ENCODE data around the gene IFTAP.
"Not testable (repeated sequence)": the region's sequence is repeated elsewhere in the genome, so short reads cannot be mapped to it uniquely, and the experiment has no call there.

IFTAP gene, protein sequence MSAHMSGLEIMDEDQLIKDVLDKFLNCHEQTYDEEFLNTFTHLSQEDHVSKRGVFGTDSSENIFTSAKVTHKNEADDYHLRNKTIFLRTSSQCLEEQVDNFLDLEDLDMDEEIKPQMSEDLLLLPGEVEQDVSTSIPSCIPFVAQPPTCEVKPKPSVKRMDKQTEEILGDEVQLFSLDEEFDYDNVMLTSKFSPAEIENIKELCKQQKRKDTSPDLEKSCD

DNA sequence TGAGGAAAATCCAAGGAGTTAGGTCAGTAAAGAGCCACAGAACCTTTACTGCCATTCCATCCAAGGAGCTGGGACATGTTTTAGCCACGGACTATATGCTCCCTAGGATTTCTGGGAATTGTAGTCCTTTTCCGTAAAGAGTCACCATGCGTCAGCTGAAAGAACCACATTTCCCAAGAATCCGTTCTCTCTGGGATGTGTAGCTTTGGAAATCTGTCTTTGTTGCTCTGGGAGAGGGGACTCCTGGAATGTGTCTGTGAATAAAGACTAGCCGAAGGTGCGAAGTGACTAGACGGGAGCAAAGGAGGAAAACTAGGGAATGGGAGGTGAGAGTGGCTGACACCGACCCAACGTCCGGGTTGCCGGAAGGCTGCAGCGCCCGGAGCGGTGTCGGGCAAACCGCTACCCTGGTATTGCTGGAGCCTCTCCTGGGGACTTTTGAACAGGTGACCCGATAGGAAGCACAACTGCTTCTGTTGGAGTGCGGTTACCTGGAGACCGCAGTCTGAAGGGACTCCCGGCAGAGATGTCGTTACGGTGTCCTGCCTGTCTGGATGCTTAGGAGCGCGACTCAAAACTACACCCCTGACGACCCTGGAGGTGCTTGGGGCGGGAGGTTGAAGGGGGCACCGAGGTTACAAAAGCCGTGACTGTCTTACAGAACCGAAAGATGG lies at the start of gene IFTAP:
Gene IFTAP, plus strand, starts transcription at position 187 of the 674 bp plus-strand sequence. CDS start 15,602 bp downstream, outside the sequence.
- peak; percentile 42 for DNase-seq

DNA sequence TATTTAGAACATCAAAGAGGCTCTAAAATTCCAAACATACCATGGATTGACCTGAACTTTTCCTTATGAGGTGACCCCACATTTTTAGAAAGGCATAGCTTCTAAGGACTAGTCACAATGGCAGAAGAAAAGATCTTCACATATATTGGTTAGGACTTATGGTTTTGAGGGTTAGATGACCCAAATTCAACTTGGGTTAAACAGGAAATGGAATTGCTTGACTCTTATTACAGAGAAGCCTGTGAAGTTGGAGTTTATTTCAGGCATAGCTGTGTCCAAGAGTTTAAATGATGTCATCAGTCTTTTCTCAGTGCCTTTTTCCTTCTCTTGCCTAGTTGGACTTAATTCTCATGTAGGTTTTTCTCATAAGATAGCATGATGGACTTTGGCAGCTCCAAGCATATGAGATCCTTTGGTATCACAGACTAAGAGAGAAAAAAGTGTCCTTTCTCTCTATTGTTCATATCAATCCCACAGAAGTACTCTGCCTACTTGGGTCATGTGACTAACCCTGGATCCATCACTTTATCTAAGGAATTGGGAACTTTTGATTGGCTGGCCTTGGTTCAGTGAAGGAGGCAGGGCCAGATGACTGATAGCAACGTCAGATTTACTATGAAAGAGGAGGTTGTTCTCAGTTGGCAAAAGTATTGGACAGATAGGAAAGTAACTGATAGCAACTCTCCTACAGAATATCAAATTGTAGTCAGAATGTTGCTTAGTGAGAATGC lies 43.8 kb upstream of the IFTAP start:
- no peak for DNase-seq

DNA sequence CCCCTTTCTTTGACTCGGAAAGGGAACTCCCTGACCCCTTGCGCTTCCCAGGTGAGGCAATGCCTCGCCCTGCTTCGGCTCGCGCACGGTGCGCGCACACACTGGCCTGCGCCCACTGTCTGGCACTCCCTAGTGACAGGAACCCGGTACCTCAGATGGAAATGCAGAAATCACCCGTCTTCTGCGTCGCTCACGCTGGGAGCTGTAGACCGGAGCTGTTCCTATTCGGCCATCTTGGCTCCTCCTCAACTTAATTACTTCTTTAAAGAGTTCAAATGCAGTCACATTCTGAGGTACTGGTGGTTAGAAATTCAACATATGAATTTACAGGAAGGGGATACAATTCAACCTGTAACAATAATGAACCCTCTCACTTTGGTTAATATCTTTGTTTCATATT lies 36.9 kb upstream of the IFTAP start:
- not testable (repeated sequence) for DNase-seq

DNA sequence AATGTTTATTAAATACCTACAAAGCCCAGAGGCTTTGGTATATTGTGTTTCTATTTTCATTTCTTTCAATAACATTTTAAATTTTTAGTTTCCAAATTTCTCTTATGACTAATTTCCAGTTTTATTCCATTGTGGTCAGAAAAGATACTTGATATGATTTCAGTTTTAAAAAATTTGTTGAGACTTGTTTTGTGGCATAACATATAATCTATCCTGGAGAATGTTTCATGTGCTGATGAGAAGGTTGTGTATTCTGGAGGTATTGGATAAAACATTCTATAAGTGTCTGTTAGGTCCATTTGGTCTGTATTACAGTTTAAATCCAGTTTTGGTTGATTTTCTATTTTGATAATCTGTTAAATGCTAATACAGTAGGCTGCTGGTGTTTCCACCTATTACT lies 36.3 kb upstream of the IFTAP start:
- no peak for DNase-seq

DNA sequence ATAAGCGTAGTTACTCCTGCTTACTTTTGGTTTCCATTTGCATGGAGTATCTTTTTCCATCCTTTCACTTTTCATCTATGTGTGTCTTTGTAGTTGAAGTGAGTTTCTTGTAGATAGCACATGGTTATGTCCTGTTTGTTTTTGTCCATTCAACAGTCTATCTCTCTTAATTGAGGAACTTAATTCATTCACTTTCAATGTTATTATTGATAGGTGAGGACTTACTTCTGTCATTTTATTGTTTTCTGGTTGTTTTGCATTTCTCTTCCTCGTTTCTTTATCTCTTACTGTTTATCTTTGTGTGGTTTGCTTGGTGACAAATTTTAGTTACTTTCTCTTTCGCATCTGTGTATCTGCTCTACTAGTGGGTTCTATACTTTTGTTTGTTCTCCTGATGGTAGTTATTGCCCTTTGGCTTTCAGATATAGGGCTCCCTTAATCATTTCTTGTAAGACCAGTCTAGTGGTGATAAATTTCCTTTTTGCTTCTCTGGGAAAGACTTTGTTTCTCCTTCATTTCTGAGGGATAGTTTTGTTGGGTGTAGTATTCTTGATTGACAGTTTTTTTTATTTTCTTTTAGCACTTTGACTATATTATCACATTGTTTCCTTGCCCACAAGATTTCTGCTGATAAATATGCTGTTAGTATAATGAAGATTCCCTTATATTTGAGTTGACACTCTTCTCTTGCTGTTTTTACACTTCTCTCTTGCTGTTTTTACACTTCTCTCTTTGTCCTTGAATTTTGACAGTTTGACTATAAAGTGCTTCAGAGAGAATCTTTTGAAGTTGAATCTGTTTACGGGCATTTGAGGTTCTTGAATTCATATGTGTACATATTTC lies 35.5 kb upstream of the IFTAP start:
- peak; percentile 49 for DNase-seq

DNA sequence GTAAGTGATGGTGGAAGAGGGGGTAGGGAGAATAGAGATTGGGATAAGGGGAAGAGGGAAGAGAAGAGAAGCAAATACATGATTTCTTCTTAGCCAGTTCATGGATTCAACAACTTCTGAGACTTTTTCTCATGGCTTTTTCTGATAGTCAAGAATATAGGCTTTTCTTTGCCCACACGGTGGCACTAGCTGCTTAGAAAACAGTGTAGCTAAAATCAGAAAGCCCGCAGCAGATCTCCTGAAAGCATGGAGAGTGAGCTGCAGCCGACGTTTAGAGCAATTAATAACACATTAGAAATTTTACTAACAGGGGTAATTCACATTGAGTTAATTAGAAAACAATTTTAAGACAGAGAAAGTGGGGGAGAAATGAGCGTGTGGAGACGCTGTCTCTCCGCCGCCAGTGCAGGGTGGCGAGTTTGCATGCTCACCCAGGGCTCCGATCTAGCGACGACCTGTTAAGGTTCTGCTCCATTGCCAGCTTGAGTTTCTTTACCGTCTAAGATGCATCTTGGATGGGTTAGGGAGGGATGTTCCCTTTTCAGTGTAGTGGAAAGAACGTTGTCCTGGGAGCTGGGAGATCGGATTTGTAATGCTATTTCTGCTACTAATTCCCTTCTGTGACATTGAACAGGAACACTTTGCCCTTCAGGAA lies 29.8 kb upstream of the IFTAP start:
- DNase-seq = peak; percentile 65

DNA sequence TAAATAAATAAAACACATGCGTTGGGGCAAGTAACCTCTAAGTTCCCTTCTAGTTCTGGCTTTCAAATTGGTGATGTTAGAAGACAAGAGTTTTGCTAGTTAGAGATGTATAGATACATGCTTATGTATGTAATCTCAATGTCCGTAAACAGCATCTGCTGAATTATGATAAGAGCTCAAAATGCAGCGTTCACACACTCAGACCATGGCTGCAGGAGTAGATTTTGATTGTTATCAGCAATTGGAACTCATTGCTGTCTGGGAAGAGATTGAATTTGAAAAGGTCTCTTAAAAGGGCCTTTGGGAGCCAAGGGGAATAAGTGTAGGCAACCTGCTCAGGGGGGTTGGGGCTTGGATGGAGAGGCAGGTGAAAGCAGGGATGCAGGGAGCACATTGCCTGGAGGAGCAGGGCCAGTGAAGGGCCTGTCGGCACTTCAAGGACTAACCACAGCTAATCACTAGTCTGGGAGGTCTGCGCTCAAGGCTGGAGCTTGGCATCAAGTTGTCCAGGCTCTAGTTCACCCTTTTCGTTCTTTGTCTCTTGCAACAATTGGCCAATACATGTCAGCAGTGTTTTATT lies 29.2 kb upstream of the IFTAP start:
- no peak for DNase-seq

DNA sequence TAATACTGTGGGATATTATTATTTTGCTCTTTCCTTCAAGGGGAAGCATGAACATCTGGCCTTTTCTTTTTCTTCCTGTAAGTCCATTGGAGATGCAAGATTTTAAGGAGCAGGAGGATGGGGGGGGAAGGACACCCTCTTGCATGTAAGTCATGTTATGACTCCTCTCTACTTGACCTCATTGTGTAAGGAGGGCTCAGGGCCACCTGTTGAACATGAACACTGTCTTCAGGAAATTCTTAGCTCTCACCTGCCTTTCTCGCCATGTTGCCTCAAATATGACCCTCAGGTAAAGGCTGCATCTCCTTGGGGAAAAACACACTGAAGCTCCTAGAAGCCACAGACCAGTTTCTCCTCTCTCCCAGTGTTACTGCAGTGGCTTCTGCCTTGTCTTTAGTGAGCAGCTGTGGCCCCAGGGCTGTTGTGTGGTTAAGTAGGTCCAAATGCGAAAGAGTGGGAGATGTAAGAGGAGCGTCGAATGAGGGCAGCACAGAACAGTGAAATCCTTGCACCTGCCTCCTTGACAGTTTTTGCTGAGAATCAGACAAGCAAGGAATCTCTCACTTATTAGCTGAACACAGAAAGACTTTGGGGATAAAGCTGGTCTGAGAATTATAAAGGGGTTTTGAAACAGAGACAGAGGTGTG lies 27.8 kb upstream of the IFTAP start:
- DNase-seq = no peak

DNA sequence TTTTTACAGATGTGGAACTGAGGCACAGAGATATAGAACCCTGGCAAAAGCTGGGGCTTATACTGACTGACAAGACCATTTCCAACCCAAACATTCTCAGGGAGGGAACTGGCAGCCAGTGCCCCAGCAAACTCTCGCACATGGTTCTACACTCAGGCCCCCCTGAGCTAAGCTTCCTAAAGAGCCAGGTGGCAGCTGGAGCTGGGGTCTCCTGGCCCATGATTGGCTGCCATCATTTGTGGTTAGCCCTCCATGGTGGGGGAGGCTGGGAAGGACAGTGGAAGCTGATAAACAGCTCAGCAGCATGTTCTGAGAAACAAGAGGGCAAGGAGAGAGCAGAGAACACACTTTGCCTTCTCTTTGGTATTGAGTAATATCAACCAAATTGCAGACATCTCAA lies 26.6 kb upstream of the IFTAP start, which contains the start of gene RAG1:
Gene RAG1, plus strand, starts transcription at position 314 of the 400 bp plus-strand sequence. CDS start 5,298 bp downstream, outside the sequence.
- no peak for DNase-seq

DNA sequence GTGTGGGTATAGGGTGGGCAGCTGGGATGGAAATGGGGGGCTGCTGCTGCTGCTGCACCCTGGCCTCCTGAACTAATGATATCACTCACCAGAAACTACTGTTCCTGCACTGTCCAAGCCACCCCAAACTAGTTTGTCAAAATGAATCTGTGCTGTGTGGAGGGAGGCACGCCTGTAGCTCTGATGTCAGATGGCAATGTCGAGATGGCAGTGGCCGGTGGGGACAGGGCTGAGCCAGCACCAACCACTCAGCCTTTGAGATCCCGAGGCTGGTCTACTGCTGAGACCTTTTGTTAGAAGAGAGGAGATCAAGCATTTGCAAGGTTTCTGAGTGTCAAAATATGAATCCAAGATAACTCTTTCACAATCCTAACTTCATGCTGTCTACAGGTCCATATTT lies 25.2 kb upstream of the IFTAP start:
- no peak for DNase-seq

DNA sequence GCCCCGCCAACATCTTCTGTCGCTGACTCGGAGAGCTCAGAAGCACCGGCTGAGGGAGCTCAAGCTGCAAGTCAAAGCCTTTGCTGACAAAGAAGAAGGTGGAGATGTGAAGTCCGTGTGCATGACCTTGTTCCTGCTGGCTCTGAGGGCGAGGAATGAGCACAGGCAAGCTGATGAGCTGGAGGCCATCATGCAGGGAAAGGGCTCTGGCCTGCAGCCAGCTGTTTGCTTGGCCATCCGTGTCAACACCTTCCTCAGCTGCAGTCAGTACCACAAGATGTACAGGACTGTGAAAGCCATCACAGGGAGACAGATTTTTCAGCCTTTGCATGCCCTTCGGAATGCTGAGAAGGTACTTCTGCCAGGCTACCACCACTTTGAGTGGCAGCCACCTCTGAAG lies 19.8 kb upstream of the IFTAP start:
- DNase-seq = no peak

DNA sequence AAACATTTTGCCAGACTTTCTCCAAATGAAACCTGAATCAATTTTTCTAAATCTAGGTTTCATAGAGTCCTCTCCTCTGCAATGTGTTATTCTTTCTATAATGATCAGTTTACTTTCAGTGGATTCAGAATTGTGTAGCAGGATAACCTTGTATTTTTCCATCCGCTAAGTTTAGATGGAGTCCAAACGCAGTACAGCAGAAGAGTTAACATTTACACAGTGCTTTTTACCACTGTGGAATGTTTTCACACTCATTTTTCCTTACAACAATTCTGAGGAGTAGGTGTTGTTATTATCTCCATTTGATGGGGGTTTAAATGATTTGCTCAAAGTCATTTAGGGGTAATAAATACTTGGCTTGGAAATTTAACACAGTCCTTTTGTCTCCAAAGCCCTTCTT lies 16.9 kb upstream of the IFTAP start:
- no peak for DNase-seq

DNA sequence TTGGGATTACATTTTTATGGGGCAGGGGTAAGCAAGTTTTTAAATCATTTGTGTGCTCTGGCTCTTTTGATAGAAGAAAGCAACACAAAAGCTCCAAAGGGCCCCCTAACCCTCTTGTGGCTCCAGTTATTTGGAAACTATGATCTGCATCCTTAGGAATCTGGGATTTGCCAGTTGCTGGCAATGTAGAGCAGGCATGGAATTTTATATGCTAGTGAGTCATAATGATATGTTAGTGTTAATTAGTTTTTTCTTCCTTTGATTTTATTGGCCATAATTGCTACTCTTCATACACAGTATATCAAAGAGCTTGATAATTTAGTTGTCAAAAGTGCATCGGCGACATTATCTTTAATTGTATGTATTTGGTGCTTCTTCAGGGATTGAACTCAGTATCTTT lies 16.4 kb upstream of the IFTAP start:
- DNase-seq = no peak

DNA sequence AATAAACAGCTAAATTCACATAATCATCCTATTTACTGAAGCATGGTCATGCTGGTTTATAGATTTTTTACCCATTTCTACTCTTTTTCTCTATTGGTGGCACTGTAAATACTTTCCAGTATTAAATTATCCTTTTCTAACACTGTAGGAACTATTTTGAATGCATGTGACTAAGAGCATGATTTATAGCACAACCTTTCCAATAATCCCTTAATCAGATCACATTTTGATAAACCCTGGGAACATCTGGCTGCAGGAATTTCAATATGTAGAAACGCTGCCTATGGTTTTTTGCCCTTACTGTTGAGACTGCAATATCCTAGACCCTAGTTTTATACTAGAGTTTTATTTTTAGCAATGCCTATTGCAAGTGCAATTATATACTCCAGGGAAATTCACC lies 15.8 kb upstream of the IFTAP start:
- no peak for DNase-seq

DNA sequence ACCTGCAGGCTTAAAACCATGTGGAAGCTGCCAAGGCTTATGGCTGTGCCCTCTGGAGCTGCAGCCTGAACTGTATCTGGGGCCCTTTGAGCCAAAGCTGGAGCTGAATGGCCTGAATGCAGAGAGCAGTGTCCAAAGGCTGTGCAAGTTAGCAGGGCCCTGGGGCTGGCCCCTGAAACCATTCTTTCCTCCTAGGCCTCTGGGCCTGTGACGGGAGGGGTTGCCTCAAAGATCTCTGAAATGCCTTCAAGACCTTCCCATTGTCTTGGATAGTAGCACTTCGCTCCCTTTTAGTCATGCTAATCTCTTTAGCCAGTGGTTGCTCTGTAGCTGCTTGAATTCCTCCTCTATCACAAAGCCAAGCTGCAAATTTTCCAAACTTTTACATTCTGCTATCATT lies 12.8 kb upstream of the IFTAP start:
- DNase-seq = no peak

DNA sequence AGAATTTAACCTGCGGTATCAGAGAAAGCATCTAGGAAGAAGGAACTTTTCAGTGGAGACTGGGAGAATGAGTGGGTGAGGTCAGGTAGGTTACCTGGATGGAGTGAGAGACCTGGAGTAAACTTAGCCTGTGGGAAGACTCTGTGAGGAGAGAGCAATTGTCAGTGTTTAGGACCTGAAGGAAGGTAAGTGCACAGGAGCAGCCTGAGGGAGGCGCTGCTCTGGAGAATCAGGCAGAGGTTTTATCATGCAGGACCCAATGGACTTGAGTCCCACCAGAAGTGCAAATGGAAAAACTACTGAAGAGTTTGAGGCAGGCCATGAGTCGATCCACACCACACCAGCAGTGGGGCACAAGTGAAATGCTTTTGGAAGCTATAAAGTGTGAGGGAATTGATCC lies 10.6 kb upstream of the IFTAP start:
- DNase-seq = no peak

DNA sequence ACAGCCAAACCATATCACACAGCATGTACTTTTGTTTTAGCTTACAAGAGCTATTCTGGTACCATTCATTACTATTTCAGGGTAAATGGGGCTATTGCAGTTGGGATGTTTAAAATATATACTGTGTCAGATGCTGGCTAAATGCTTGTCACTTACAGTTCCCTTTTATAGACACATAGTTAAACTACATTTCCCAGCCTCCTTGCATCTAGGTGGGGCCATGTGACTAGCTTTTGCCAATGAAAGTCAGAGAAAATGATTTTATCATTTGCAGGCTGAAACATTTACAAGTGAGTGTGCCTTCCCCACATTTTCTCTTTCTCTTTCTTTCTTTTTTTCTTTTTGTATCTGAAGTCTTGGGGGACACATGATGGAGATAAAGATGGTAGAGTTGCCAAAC lies 7.8 kb upstream of the IFTAP start:
- DNase-seq = peak; percentile 1

DNA sequence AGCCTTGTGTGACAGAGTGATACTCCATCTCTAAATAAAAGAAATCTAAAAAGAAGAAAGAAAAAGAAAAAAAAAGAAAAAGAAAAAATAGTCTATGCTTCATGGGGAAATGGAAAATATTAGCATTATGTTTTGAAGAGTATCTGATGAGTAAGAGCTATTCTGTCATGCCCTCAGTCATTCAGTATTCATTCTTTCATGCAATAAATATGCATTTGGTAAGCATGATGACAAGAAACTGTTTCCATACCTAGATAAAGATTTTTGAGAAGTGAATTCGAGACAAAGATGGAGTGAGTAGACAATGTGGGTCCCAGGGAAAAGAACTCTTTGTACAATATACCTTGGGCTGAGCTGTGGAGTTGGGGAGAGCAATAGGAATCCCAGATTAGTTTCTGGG lies 6.2 kb upstream of the IFTAP start:
- DNase-seq = no peak

DNA sequence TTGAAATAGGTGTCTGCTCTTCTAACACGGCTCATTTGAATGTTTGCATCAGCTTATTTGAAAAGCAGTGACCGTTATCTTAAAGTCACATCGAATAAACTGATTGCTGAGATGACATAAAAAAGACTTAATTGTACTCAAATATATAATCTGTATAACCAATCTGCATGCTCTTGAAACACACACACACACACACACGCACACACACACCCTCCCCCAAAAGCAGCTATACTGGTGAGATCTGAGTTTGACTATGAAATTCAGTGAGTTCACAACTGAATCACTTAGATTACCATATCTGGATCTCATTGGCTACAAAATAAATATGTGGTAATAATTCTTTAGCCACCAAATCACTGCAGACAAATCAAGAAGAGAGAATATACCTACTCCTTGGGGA lies 3.8 kb upstream of the IFTAP start:
- no peak for DNase-seq

DNA sequence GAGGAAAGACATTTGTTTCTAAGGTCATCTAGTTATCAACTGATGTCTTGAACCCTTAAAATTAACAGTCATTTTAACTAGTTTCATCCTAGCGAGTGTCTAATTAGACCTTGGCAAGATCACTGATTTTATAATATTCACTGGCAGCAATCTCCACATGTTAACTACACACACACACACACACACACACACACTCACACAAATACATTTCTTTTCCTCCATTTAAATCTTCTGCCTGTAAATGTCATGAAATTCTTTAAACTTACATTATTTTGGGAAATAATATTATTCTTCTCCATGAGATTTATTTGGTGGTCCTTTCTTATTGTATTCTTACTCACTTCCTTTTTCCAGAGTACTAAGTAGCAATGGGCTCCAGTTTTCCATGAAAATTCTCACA lies 2.9 kb upstream of the IFTAP start:
- DNase-seq = no peak

DNA sequence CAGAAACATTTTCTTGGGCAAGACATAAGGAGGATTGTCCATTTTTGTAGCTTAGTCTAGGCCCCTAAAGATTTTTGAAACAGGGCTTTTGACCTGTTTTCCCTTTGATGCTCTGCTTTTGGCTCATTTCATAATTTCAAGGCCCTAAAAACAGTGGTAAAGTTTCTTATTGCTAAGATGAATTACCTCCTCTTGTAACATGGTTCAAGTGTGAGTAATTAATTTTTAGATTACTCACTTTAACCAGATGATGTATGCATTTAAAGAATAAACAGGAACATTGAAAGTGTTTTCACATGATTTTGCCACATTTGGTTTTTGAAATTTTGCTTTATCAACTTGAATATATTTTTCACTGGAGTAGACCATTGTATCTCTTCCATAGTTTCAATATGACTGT lies 2.6 kb downstream of the IFTAP start:
- DNase-seq = no peak

DNA sequence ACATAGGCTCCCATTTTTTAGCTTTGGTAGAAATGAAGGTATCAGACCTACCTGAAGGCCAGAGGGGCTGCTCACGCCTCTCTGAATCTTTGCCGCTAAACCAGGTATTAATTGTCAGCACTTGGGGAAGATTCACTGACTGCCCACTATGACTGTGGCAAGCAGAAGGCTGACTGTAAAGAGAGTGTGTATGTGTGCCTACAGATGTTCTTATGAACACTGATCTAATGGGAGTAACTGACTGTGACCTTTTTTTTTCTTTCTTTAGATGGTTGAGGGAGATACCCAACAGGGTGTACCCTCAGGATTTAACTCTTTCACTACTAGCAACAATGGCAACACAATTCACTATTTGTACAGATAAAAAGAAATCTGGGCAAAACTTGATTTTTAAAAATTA lies 3.7 kb downstream of the IFTAP start, which contains the start of gene RAG2:
Gene RAG2, minus strand, starts transcription at position 186 of the 400 bp plus-strand sequence. CDS start 4,068 bp downstream, outside the sequence.
- no peak for DNase-seq
